ENCODE data around the gene CAMSAP3.
"Not testable (repeated sequence)": the region's sequence is repeated elsewhere in the genome, so short reads cannot be mapped to it uniquely, and the experiment has no call there.

Gene CAMSAP3

GRCh38 chr19:7632340-7633203 is 36.9 kb downstream of the CAMSAP3 start:
- DNase-seq (ENCODE audit: low read depth in 2 of 2): no peak

GRCh38 chr19:7633698-7634097 is 38.0 kb downstream of the CAMSAP3 start, which contains the start of gene PCP2:
PCP2 (minus strand) TSS chr19:7633719; CDS start chr19:7633457, 262 bp downstream.
- DNase-seq (ENCODE audit: low read depth in 2 of 2): no peak

- DNase-seq (ENCODE audit: low read depth in 2 of 2): no peak
These were observed 40.0 kb downstream of the CAMSAP3 start for GRCh38 chr19:7635670-7636069.

GRCh38 chr19:7636317-7636690 is 40.6 kb downstream of the CAMSAP3 start:
- DNase-seq (ENCODE audit: low read depth in 2 of 2): no peak

- DNase-seq (ENCODE audit: low read depth in 2 of 2): peak; percentile 80 to 85
These were observed 41.2 kb downstream of the CAMSAP3 start, which contains the start of gene STXBP2 for GRCh38 chr19:7636691-7637373. STXBP2 (plus strand) TSS chr19:7637110; CDS start chr19:7637150, 40 bp downstream.

GRCh38 chr19:7637374-7638256 is 42.0 kb downstream of the CAMSAP3 start:
- DNase-seq (ENCODE audit: low read depth in 2 of 2): peak in 1 of 2 donors; percentile 13

GRCh38 chr19:7638802-7639465 is 43.3 kb downstream of the CAMSAP3 start:
- DNase-seq (ENCODE audit: low read depth in 2 of 2): no peak

GRCh38 chr19:7639863-7640348 is 44.2 kb downstream of the CAMSAP3 start:
- no peak for DNase-seq (ENCODE audit: low read depth in 2 of 2)

- DNase-seq (ENCODE audit: low read depth in 2 of 2): no peak
These were observed 45.1 kb downstream of the CAMSAP3 start for GRCh38 chr19:7640803-7641202.

GRCh38 chr19:7641290-7642276 is 45.9 kb downstream of the CAMSAP3 start:
- DNase-seq (ENCODE audit: low read depth in 2 of 2): no peak

- no peak for DNase-seq (ENCODE audit: low read depth in 2 of 2)
These were observed 46.8 kb downstream of the CAMSAP3 start for GRCh38 chr19:7642295-7643030.

- no peak for DNase-seq (ENCODE audit: low read depth in 2 of 2)
These were observed 47.4 kb downstream of the CAMSAP3 start for GRCh38 chr19:7643031-7643415.

- DNase-seq (ENCODE audit: low read depth in 2 of 2): not testable (repeated sequence)
These were observed 48.2 kb downstream of the CAMSAP3 start for GRCh38 chr19:7643629-7644549.

- DNase-seq (ENCODE audit: low read depth in 2 of 2): no peak
These were observed 48.9 kb downstream of the CAMSAP3 start for GRCh38 chr19:7644550-7644877.

GRCh38 chr19:7645163-7645562 is 49.5 kb downstream of the CAMSAP3 start:
- no peak for DNase-seq (ENCODE audit: low read depth in 2 of 2)

GRCh38 chr19:7645656-7646425 is 50.2 kb downstream of the CAMSAP3 start:
- no peak for DNase-seq (ENCODE audit: low read depth in 2 of 2)

GRCh38 chr19:7646426-7646700 is 50.7 kb downstream of the CAMSAP3 start:
- DNase-seq (ENCODE audit: low read depth in 2 of 2): no peak

- no peak for DNase-seq (ENCODE audit: low read depth in 2 of 2)
These were observed 51.5 kb downstream of the CAMSAP3 start for GRCh38 chr19:7647156-7647555.
